22Rv1 (cell line): ENCODE measurements around the gene FBXO2.
A peak's percentile ranks its signal among the peaks of the same experiment; 100 is the strongest.

ENCODE experiments used
- H3K27ac ChIP-seq: fragments of 450-650 bp; 2 replicates; pipeline ENCODE4 v1.5.1; 2017
- ZFX ChIP-seq: fragments of 450-650 bp; IDR thresholded peaks from 2 replicates; pipeline ENCODE4 v1.6.1; 2017; ENCODE audit warnings: antibody characterized with exemption, borderline replicate concordance
- TF ChIP-seq, protein P1 (sequence below): fragments of 450-650 bp; IDR thresholded peaks from 2 replicates; pipeline ENCODE4 v1.5.1; 2017; ENCODE audit warnings: mild to moderate bottlenecking

The FBXO2 gene

DNA sequence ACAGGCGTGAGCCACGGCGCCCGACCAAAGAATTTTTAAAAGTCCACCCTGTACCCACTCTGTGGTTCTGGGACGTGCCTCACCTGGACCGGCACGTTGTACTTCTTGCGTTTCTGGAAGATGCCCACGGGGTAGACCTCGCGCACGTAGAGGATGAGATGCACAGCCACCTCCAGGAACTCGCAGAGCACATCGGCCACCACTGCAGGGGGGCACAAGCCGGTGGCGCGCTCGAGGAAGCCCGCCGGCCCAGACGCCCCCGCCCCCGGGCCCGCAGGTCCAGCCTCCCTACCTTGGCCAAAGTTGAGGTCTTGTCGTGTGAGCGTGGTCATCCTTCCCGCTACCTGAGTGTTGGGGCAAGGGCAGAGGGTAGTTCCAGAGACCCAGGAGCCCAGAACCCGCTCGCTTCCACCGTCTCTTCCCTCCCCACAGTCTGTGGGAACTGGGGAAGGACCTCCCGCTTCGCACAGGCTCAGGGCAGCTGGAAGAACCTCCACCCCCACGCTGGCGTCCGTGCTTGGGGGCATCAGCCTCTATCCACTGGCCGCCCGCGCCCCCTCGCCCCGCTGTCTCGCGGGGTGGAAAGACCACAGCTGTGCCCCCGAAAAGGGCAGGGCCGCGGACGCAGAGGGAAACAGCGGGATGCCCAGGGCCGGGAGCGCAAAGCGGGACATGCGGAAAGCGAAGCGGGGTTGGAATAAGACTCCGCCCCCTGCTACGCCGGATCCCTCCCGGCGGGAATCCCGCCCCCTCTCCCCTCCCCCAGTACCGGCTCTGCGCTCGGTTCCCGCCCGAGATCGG lies 26.2 kb upstream of the FBXO2 start:
- H3K27ac ChIP-seq = peak overlapping the region; percentile 80

DNA sequence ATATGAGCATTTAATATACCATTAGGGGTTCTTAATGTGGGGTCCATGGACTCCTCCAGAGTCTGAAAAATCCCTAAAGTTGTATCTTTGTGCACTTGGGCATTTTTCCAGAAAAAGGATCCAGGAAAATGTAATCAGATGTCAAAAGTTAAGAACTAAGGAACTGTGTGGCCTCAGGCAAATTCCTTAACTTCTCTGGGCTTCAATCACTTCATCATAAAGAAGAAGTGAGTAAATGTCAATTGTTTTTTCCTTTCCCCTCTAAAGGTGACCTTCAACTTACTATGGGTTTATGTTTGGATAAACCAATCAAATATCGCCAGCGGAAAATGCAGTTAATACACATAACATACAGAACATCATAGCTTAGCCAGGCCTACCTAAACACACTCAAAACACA lies 24.2 kb upstream of the FBXO2 start:
- no peak overlapping the region for H3K27ac ChIP-seq
- no peak for TF ChIP-seq ZFX
- TF ChIP-seq, protein P1, sequence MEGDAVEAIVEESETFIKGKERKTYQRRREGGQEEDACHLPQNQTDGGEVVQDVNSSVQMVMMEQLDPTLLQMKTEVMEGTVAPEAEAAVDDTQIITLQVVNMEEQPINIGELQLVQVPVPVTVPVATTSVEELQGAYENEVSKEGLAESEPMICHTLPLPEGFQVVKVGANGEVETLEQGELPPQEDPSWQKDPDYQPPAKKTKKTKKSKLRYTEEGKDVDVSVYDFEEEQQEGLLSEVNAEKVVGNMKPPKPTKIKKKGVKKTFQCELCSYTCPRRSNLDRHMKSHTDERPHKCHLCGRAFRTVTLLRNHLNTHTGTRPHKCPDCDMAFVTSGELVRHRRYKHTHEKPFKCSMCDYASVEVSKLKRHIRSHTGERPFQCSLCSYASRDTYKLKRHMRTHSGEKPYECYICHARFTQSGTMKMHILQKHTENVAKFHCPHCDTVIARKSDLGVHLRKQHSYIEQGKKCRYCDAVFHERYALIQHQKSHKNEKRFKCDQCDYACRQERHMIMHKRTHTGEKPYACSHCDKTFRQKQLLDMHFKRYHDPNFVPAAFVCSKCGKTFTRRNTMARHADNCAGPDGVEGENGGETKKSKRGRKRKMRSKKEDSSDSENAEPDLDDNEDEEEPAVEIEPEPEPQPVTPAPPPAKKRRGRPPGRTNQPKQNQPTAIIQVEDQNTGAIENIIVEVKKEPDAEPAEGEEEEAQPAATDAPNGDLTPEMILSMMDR = no peak

More for the DNA sequence above, 26.2 kb upstream of the FBXO2 start:
- TF ChIP-seq, protein P1 = no peak
- TF ChIP-seq ZFX = no peak

DNA sequence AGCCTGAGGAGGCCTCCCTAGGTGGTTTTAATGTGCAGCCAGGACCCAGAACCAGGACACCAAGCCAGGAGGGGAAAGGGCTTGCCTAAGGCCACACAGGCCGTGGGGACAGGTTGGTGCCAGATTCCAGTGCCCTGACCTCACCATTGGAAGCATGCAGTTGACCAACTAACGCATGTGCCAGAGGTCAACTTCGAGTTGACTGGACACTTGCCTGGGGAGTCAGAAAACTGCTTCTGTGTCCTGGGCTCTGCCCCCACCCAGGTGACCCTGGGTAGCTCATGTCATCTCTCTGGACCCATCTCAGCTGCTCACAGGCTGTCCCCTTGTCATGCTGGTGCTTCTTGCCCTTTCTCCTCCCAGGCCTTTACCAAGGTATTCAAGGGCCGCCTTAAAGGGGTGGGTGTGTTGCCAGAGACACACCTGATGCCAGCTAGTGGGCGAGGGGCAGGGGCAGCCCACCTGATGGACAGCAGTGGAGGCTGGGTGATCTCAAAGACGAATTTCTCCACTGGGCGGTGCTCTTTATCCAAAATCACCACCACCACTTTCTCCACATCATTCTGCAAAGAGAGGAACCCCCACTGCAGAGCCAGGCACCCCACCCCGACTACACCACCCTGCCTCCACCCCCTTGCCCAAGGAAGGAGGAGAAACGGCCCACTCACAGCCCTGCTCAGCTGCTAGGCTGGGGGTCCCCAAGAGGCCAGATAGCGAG lies 22.3 kb upstream of the FBXO2 start:
- TF ChIP-seq, protein P1 = no peak
- TF ChIP-seq ZFX = no peak
- no peak overlapping the region for H3K27ac ChIP-seq

DNA sequence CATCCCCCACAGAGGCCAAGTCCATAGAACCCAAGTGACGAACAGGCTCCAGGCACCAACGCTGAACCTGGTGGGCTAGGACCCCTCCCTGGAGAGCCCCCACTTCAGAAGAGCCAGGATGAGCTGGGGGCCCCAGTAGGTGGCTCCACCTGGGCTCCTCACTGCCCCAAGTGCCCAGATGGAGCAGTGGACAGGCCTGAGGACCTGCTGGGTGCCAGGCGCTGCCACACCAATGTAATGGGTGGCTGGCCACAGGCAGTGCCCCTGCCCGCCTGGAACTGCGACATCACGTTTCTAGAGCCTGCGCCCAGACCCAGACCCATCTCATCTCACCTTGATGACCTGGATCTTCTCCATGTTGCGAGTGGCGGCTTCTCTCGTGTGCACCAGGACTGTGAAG lies 21.1 kb upstream of the FBXO2 start:
- no peak overlapping the region for H3K27ac ChIP-seq
- no peak for TF ChIP-seq ZFX
- TF ChIP-seq, protein P1 = no peak

DNA sequence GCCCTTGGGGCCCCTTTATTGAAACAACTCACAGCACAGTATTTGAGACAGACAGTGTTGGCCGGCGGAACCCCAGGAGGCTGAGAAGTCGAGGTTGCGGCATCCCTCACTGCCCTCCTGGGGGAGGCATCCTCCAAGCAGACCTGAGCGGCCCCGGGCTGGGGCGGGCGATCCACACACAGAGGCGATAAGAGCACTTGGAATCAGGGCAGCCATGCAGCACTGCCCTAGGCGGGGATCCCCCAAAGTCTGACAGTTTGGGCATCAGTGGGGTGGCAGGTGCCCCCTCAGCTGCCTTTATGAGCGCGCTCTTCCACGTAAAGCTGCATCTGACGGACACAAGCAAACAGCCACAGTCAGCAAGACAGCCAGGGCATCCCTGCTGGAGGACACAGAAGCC lies 20.3 kb upstream of the FBXO2 start:
- TF ChIP-seq ZFX = no peak
- TF ChIP-seq, protein P1 = no peak
- H3K27ac ChIP-seq = no peak overlapping the region

DNA sequence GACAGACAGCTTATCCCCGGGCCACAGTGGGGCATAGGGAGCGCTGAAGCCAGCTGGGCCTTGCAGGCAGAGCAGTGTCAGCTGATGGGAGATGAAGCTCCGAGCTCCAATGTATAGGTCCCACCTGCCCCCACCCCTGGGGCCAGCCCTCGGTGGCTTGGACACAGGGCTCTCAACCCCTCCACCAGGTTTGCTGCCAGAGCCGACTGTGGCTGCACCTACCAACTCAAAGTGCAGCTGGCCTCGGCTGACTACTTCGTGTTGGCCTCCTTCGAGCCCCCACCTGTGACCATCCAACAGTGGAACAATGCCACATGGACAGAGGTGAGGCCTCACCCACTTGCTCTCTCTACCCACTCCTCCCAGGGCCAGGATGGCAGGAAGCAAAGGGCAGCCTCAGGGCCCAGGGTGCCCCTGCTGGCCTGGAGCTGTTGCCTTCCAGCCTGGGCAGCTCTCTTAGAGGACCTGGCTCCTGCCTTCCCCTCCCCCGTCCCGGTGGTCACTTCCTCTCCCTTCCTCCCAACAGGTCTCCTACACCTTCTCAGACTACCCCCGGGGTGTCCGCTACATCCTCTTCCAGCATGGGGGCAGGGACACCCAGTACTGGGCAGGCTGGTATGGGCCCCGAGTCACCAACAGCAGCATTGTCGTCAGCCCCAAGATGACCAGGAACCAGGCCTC lies 19.0 kb upstream of the FBXO2 start:
- no peak for TF ChIP-seq ZFX
- TF ChIP-seq, protein P1 = no peak
- H3K27ac ChIP-seq = no peak overlapping the region
